ENCODE results near the gene KIAA1755.

DNA sequence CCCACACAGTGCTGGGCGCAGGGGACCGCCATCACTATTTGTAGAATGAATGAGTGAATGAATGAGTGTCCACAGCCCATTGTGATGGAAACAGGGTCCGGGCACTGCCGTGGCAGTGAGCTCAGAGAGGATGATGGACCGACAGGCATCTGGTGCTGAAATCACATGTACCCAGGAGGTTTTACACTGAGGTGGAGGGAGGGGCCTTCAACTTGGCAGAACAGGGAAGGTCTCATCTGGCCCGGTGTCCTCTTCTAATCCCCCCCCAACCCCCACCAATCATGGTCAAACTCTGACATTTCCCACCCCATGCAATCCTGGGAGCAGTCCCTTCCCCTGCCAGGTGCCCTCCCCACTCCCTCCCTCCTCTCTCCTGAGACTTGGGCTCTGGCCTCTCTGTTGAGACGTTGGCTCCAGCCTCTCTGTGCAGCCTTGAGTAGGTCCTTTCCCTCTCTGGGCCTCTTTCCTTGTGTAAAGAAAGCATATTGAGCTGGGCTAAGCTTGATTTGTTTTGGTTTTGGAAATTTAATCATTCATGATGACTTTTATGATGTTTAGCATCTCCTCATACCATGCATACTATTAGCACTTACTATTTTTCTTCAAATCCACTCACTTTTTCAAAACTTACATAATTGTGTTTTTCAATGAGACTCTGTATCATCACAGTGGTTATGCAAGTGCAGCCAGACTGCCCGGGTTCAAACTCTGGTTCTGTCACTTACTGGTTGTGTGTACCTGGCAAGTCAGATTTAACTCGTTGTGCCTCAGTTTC, 10.8 kb downstream of the KIAA1755 start:
- TF ChIP-seq, protein P1, sequence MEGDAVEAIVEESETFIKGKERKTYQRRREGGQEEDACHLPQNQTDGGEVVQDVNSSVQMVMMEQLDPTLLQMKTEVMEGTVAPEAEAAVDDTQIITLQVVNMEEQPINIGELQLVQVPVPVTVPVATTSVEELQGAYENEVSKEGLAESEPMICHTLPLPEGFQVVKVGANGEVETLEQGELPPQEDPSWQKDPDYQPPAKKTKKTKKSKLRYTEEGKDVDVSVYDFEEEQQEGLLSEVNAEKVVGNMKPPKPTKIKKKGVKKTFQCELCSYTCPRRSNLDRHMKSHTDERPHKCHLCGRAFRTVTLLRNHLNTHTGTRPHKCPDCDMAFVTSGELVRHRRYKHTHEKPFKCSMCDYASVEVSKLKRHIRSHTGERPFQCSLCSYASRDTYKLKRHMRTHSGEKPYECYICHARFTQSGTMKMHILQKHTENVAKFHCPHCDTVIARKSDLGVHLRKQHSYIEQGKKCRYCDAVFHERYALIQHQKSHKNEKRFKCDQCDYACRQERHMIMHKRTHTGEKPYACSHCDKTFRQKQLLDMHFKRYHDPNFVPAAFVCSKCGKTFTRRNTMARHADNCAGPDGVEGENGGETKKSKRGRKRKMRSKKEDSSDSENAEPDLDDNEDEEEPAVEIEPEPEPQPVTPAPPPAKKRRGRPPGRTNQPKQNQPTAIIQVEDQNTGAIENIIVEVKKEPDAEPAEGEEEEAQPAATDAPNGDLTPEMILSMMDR (IDR thresholded peaks at IDR 0.05), result no peak
- no peak for TF ChIP-seq POLR2A (IDR thresholded peaks at IDR 0.05)
